Stimulated activated CD8-positive, alpha-beta memory T cell treated with anti-CD3 and anti-CD28 coated beads, Interleukin-4, amount 100 ng/mL, for 48 hours (primary cell): Measurements from ENCODE around the gene ADGRF5.

ENCODE experiments used
- DNase-seq: peaks from one replicate; pipeline ENCODE4 v3.0.0-alpha.2; 2020

ADGRF5 gene

GRCh38 chr6:46921731-46922130, at the start of gene ADGRF5:
Gene ADGRF5, minus strand, starts transcription at chr6:46921938. Its CDS starts 15,176 bp downstream, at chr6:46906762.
- no peak for DNase-seq

GRCh38 chr6:46969206-46969605, 47.5 kb upstream of the ADGRF5 start:
- DNase-seq: no peak

GRCh38 chr6:46967826-46968349, 46.1 kb upstream of the ADGRF5 start:
- DNase-seq: no peak

GRCh38 chr6:46964716-46965519, 43.2 kb upstream of the ADGRF5 start:
- DNase-seq: no peak

- DNase-seq: no peak
Observed at GRCh38 chr6:46963626-46964025, 41.9 kb upstream of the ADGRF5 start.

GRCh38 chr6:46963039-46963438, 41.3 kb upstream of the ADGRF5 start:
- no peak for DNase-seq

GRCh38 chr6:46961711-46962110, 40.0 kb upstream of the ADGRF5 start:
- no peak for DNase-seq

GRCh38 chr6:46961232-46961631, 39.5 kb upstream of the ADGRF5 start:
- no peak for DNase-seq

GRCh38 chr6:46959419-46959818, 37.7 kb upstream of the ADGRF5 start:
- DNase-seq: no peak

GRCh38 chr6:46956409-46956808, 34.7 kb upstream of the ADGRF5 start:
- no peak for DNase-seq

GRCh38 chr6:46954837-46955451, 33.2 kb upstream of the ADGRF5 start:
- DNase-seq: no peak

- DNase-seq: no peak
Observed at GRCh38 chr6:46953921-46954320, 32.2 kb upstream of the ADGRF5 start.

GRCh38 chr6:46949632-46950280, 28.0 kb upstream of the ADGRF5 start:
- DNase-seq: no peak

- no peak for DNase-seq
Observed at GRCh38 chr6:46948699-46949098, 27.0 kb upstream of the ADGRF5 start.

- DNase-seq: no peak
Observed at GRCh38 chr6:46947497-46947896, 25.8 kb upstream of the ADGRF5 start.

- no peak for DNase-seq
Observed at GRCh38 chr6:46940433-46941226, 18.9 kb upstream of the ADGRF5 start.

- DNase-seq: no peak
Observed at GRCh38 chr6:46937642-46938041, 15.9 kb upstream of the ADGRF5 start.

- no peak for DNase-seq
Observed at GRCh38 chr6:46935687-46936086, 13.9 kb upstream of the ADGRF5 start.

- DNase-seq: no peak
Observed at GRCh38 chr6:46933751-46934150, 12.0 kb upstream of the ADGRF5 start.

- no peak for DNase-seq
Observed at GRCh38 chr6:46932526-46933319, 11.0 kb upstream of the ADGRF5 start.

GRCh38 chr6:46931416-46931815, 9.7 kb upstream of the ADGRF5 start:
- DNase-seq: no peak

- DNase-seq: no peak
Observed at GRCh38 chr6:46930331-46930730, 8.6 kb upstream of the ADGRF5 start.
